ENCODE results near the gene CCDC142. TPM values are rescaled to one million over a fixed set of nuclear protein-coding genes. Genes with fewer than 3 reads are reported as not detected.
"Not testable (repeated sequence)": the region's sequence is repeated elsewhere in the genome, so short reads cannot be mapped to it uniquely, and the experiment has no call there.

Gene CCDC142
- total RNA-seq, 1 experiment from 2014 or later, result 15.7 TPM

- in situ Hi-C loops (cut with HindIII; ENCODE audit: low sequenced_read_pairs), result no loop called here
- no peak for DNase-seq (ENCODE audit: low spot score)
Measured at GRCh38 chr2:74474899-74475298, 7.9 kb downstream of the CCDC142 start.

GRCh38 chr2:74474481-74474880, 8.3 kb downstream of the CCDC142 start:
- DNase-seq (ENCODE audit: low spot score), result no peak
- in situ Hi-C loops (cut with HindIII; ENCODE audit: low sequenced_read_pairs), result no loop called here

DNA sequence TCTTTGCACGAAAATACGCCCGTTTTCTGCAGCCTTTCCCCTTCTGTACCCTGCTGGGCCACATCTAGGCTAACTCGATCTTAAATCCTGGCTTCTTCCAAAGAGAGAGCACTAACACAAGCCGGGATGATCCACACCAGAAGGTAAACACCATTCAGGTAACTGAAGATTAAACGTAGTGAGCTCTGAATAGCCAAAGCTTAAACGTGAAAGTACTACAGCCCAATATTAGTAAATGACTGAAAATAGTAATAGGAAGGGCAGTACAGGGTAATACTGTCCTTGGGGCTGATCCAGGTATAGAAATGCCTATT, 9.9 kb downstream of the CCDC142 start:
- in situ Hi-C loops (cut with HindIII; ENCODE audit: low sequenced_read_pairs), result no loop called here
- DNase-seq (ENCODE audit: low spot score), result no peak

DNA sequence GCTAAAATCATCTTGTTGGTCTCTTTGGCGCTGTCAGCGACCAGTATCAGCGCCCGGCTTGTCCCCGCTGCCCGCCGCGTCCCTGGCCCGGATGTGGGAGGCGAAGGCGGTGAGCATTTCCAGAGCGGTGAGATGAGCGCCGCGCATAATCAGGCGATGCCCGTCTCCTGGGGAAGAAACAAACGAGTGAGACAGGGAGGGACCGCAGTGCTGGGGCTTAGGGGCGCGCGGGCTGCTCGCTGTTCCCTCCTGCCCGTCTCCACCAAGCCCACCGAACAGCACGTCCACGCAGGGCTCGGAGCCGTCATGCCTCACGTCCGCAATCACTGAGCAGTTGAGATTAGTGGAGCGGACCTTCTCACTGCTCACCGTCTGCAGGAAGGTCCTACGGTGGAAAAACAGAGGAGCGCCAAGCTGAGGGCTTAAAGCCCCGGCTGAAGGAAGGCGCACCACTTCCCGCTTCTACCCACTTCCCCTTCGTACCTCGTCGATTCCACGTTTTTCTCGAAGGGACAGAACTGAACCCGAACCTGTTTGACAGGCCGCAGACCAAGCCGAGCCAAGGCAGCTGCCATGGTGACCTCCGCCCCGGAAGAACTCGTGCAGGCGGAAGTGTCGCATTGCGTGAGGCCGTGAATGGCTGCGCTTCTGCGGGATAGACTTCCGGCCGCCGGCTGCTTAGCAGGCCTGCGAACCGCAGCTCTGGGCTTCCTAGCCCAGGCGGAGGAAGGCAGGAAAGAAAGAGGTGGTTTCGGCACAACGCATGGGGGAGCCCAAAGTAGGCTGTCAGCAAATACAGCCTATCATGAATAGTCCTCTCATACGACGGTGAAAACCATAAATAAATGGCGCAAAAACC, 10.5 kb downstream of the CCDC142 start, which contains the start of gene MRPL53:
TSS of gene MRPL53 (minus strand) at position 595 of the 859 bp plus-strand sequence. CDS start at position 575, 20 bp downstream.
- DNase-seq (ENCODE audit: low spot score), result peak; percentile 95
- in situ Hi-C loops (cut with HindIII; ENCODE audit: low sequenced_read_pairs), result no loop called here

DNA sequence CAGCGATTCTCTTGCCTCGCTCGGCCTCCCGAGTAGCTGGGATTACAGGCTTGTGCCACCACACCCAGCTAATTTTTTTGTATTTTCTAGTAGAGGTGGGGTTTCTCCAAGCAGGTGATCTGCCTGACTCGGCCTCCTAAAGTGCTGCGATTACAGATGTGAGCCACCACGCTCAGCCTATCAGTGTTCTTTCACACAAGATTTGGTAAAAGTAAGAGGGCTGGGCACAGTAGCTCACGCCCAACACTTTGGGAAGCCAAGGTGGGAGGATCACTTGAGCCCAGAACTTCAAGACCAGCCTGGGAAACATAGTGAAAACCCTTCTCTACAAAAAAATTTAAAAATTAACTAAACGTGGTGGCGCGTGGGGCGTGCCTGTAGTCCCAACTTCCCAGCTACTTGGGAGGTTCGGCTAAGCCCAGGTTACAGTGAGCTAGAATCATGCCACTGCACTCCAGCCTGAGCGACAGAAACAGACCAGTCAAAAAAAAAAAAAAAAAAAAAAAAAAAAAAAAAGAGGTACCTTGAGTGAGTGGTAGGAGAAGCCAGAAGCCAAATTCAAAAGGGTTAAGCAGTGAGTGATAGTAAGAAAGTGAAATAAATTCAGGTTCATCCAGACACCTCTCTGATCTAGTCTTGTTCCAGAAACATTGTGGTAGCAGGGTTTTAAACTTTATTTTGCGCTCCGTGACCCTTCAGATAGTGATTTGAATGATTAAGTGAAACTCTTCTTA, 11.3 kb downstream of the CCDC142 start:
- no peak for DNase-seq (ENCODE audit: low spot score)
- in situ Hi-C loops (cut with HindIII; ENCODE audit: low sequenced_read_pairs), result no loop called here

- DNase-seq (ENCODE audit: low spot score); in situ Hi-C loops (cut with HindIII; ENCODE audit: low sequenced_read_pairs): not testable (repeated sequence)
Measured at GRCh38 chr2:74470742-74471141, 12.1 kb downstream of the CCDC142 start.

- in situ Hi-C loops (cut with HindIII; ENCODE audit: low sequenced_read_pairs), result no loop called here
- DNase-seq (ENCODE audit: low spot score), result no peak
Measured at GRCh38 chr2:74464406-74464805, 18.4 kb downstream of the CCDC142 start.

DNA sequence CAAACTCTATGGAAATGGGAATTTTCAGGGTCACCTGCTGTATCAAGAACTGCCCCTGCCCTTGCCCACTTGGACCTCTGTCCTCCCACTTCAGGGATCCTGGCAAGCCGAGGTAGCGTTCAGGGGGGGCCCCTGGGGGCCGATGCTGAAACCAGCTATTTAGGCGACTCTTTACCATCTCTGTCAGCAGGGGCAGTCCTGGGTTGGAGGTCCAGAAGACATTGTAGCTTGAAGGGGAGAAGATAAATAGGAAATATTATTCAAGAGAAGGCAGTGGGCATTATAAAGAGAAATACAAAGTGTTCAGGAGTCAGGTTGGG, 20.1 kb downstream of the CCDC142 start:
- no peak for DNase-seq (ENCODE audit: low spot score)
- in situ Hi-C loops (cut with HindIII; ENCODE audit: low sequenced_read_pairs), result no loop called here

GRCh38 chr2:74462054-74462785, 20.6 kb downstream of the CCDC142 start:
- no peak for DNase-seq (ENCODE audit: low spot score)
- in situ Hi-C loops (cut with HindIII; ENCODE audit: low sequenced_read_pairs), result no loop called here

- DNase-seq (ENCODE audit: low spot score), result no peak
- in situ Hi-C loops (cut with HindIII; ENCODE audit: low sequenced_read_pairs), result no loop called here
Measured at GRCh38 chr2:74461187-74462053, 21.4 kb downstream of the CCDC142 start.

GRCh38 chr2:74460187-74460586, 22.6 kb downstream of the CCDC142 start:
- DNase-seq (ENCODE audit: low spot score); in situ Hi-C loops (cut with HindIII; ENCODE audit: low sequenced_read_pairs): not testable (repeated sequence)

DNA sequence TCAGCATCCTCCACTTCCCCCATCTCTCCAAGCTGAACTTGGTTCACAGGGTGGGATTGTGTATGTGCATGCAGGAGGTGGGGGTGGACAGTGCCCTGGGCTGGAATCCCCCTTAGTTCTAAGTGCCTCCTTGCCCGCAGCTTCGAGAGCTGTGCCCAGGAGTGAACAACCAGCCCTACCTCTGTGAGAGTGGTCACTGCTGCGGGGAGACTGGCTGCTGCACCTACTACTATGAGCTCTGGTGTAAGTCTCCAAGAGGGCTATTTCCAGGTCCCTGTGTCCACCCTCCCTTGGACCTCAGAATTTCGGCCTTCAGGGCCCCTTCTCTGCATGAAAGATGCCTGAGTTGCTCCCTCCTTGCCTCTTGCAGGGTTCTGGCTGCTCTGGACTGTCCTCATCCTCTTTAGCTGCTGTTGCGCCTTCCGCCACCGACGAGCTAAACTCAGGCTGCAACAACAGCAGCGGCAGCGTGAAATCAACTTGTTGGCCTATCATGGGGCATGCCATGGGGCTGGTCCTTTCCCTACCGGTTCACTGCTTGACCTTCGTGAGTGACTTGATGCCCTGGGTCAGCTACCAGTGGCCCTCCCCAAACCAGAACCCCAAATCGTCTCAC, 23.2 kb downstream of the CCDC142 start:
- DNase-seq (ENCODE audit: low spot score); in situ Hi-C loops (cut with HindIII; ENCODE audit: low sequenced_read_pairs): not testable (repeated sequence)

GRCh38 chr2:74458938-74459363, 23.8 kb downstream of the CCDC142 start:
- in situ Hi-C loops (cut with HindIII; ENCODE audit: low sequenced_read_pairs), result no loop called here
- no peak for DNase-seq (ENCODE audit: low spot score)

GRCh38 chr2:74458132-74458937, 24.5 kb downstream of the CCDC142 start, which contains the start of gene WBP1:
TSS of gene WBP1 (plus strand) at chr2:74458438. CDS start at chr2:74458603, 165 bp downstream.
- in situ Hi-C loops (cut with HindIII; ENCODE audit: low sequenced_read_pairs), result no loop called here
- DNase-seq (ENCODE audit: low spot score), result peak; percentile 100

GRCh38 chr2:74457549-74458131, 25.2 kb downstream of the CCDC142 start:
- in situ Hi-C loops (cut with HindIII; ENCODE audit: low sequenced_read_pairs), result no loop called here
- DNase-seq (ENCODE audit: low spot score), result peak; percentile 63

- DNase-seq (ENCODE audit: low spot score), result no peak
- in situ Hi-C loops (cut with HindIII; ENCODE audit: low sequenced_read_pairs), result no loop called here
Measured at GRCh38 chr2:74457129-74457548, 25.7 kb downstream of the CCDC142 start.

Data from G401 (cell line).